Gastrocnemius medialis (tissue), 4 donors: Measurements from ENCODE around the gene POC5.
"Not testable (repeated sequence)": the region's sequence is repeated elsewhere in the genome, so short reads cannot be mapped to it uniquely, and the experiment has no call there.

Experiments used
- CTCF ChIP-seq, 5 experiments: fragments of 450-650 bp in 3 of 5; fragments of 200-600 bp in 2 of 5; sonication (generic) in 2 of 5; IDR thresholded peaks in 4 of 5; conservative IDR thresholded peaks in 1 of 5; 1 replicate in 4 of 5; 2 replicates in 1 of 5; pipeline ENCODE4 v1.5.1; 2016 to 2019; ENCODE audit warnings: antibody characterized with exemption in 5 of 5, mild to moderate bottlenecking in 3 of 5, moderate library complexity in 3 of 5
- POLR2A ChIP-seq, 2 donors: fragments of 450-650 bp; IDR thresholded peaks; one replicate each; pipeline ENCODE4 v1.6.1; 2017; ENCODE audit warnings: antibody characterized with exemption in 2 of 2, mild to moderate bottlenecking in 2 of 2, moderate library complexity in 2 of 2

GRCh38 chr5:75695472-75696351, 21.5 kb downstream of the POC5 start:
- not testable (repeated sequence) for TF ChIP-seq CTCF (IDR thresholded peaks at IDR 0.05 in 4 of 5, conservative IDR thresholded peaks at IDR 0.05 in 1 of 5); POLR2A (IDR thresholded peaks at IDR 0.05)
